Smooth muscle cell (in vitro differentiated cells): ENCODE results near the gene AIM2. TPM values are rescaled to one million over a fixed set of nuclear protein-coding genes. Genes with fewer than 3 reads are reported as not detected.
A peak's percentile ranks its signal among the peaks of the same experiment; 100 is the strongest.

Experiments
- DNase-seq: peaks from one replicate; lab custom pipeline; 2025; ENCODE audit not compliant: unreplicated experiment; lab: John Stamatoyannopoulos, UW
- H2AFZ ChIP-seq: fragments of 200-600 bp; sonication (generic); 2 replicates; pipeline ENCODE4 v1.6.0; 2016; ENCODE audit warnings: antibody characterized with exemption, low read depth, mild to moderate bottlenecking
- H3F3A ChIP-seq: fragments of 200-600 bp; sonication (generic); 2 replicates; pipeline ENCODE4 v1.6.0; 2017; ENCODE audit warnings: antibody characterized with exemption, low read depth
- H3K27ac ChIP-seq: fragments of 200-600 bp; sonication (generic); 2 replicates; pipeline ENCODE4 v1.5.1; 2016; ENCODE audit warnings: low read depth, mild to moderate bottlenecking
- H3K27me3 ChIP-seq: fragments of 200-600 bp; sonication (generic); 2 replicates; pipeline ENCODE4 v1.6.1; 2016; ENCODE audit warnings: low read depth, mild to moderate bottlenecking
- H3K36me3 ChIP-seq: fragments of 200-600 bp; sonication (generic); 2 replicates; pipeline ENCODE4 v1.5.1; 2016; ENCODE audit warnings: low read depth
- H3K4me1 ChIP-seq: fragments of 200-600 bp; sonication (generic); 2 replicates; pipeline ENCODE4 v1.5.1; 2016; ENCODE audit warnings: low read depth
- H3K4me2 ChIP-seq: fragments of 200-600 bp; sonication (generic); 2 replicates; pipeline ENCODE4 v1.6.0; 2016; ENCODE audit warnings: mild to moderate bottlenecking
- H3K4me3 ChIP-seq: fragments of 200-600 bp; sonication (generic); 2 replicates; pipeline ENCODE4 v1.5.1; 2016; ENCODE audit warnings: mild to moderate bottlenecking
- H3K79me2 ChIP-seq: fragments of 200-600 bp; sonication (generic); 2 replicates; pipeline ENCODE4 v1.6.0; 2016; ENCODE audit warnings: low read depth, mild to moderate bottlenecking
- H3K9ac ChIP-seq: fragments of 200-600 bp; sonication (generic); 2 replicates; pipeline ENCODE4 v1.6.0; 2016; ENCODE audit warnings: low read depth
- H3K9me3 ChIP-seq: fragments of 200-600 bp; sonication (generic); replicated peaks from 2 replicates; pipeline ENCODE4 v1.5.1; 2016; ENCODE audit warnings: low read depth
- H4K20me1 ChIP-seq: fragments of 200-600 bp; sonication (generic); 2 replicates; pipeline ENCODE4 v1.6.0; 2016; ENCODE audit warnings: low read depth
- WGBS: methylation state at CpG from one replicate; pipeline ENCODE4 v1.1.7; 2016; ENCODE audit warnings: low lambda C conversion rate; 5-methylcytosine and 5-hydroxymethylcytosine counted together
- polyA plus RNA-seq: library from polyadenylated mRNA; unstranded; fragments of >200 nt; fragmentation: Nextera tagmentation; extraction: Ambion mirVana; gene quantifications from 2 replicates; pipeline ENCODE4 v1.2.1, GENCODE V29; 2016
- total RNA-seq: library from RNA; depleted of rRNA; stranded (reverse); fragments of >200 nt; gene quantifications from 2 replicates; pipeline ENCODE4 v1.2.3, GENCODE V29; 2014
- TF ChIP-seq, protein P1 (sequence below): fragments of 200-600 bp; sonication (generic); IDR thresholded peaks from 2 replicates; pipeline ENCODE4 v1.5.1; 2017; ENCODE audit warnings: borderline replicate concordance, mild to moderate bottlenecking, antibody characterized with exemption; ENCODE audit not compliant: insufficient read depth, poor library complexity, severe bottlenecking

AIM2 gene
- total and polyA plus RNA-seq, 2 experiments from 2014 or later: 0.87 to 1.2 TPM

DNA sequence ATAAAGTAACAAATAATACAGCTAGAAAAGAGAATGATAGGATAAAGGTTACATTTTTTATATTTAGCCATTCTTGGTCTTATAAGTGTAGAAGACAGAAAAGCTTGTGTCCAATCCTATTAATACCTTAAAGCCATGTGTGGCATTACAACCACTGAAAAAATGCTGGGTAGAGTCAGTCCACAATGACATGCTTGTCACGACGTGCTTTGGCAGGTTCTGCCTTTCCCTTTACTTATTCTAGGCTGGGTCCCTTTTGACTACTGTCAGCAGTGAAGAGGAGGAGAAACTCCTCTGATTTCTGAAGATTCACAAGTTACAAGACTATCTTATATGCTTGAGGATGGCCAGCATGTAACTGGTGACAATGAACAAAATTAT, 14.6 kb upstream of the AIM2 start:
- peak overlapping the region; percentile 27 for H3K4me2 ChIP-seq
- H3K4me3 ChIP-seq: no peak overlapping the region
- H3F3A ChIP-seq: peaks cover 9% of the 10 kb centered on the region
- WGBS: 55% methylated on average over 2 of the region's 2 CpGs
- no peaks in the 10 kb centered on the region for H4K20me1 ChIP-seq
- DNase-seq: no peak
- H3K27ac ChIP-seq: peak overlapping the region; percentile 81
- TF ChIP-seq, protein P1, sequence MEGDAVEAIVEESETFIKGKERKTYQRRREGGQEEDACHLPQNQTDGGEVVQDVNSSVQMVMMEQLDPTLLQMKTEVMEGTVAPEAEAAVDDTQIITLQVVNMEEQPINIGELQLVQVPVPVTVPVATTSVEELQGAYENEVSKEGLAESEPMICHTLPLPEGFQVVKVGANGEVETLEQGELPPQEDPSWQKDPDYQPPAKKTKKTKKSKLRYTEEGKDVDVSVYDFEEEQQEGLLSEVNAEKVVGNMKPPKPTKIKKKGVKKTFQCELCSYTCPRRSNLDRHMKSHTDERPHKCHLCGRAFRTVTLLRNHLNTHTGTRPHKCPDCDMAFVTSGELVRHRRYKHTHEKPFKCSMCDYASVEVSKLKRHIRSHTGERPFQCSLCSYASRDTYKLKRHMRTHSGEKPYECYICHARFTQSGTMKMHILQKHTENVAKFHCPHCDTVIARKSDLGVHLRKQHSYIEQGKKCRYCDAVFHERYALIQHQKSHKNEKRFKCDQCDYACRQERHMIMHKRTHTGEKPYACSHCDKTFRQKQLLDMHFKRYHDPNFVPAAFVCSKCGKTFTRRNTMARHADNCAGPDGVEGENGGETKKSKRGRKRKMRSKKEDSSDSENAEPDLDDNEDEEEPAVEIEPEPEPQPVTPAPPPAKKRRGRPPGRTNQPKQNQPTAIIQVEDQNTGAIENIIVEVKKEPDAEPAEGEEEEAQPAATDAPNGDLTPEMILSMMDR: no peak
- no peaks in the 10 kb centered on the region for H3K79me2 ChIP-seq
- H3K9ac ChIP-seq: no peak overlapping the region
- no peaks in the 10 kb centered on the region for H3K36me3 ChIP-seq
- H3K9me3 ChIP-seq: no peaks in the 10 kb centered on the region
- no peaks in the 10 kb centered on the region for H3K27me3 ChIP-seq
- H3K4me1 ChIP-seq: no peaks in the 10 kb centered on the region
- H2AFZ ChIP-seq: no peak overlapping the region

DNA sequence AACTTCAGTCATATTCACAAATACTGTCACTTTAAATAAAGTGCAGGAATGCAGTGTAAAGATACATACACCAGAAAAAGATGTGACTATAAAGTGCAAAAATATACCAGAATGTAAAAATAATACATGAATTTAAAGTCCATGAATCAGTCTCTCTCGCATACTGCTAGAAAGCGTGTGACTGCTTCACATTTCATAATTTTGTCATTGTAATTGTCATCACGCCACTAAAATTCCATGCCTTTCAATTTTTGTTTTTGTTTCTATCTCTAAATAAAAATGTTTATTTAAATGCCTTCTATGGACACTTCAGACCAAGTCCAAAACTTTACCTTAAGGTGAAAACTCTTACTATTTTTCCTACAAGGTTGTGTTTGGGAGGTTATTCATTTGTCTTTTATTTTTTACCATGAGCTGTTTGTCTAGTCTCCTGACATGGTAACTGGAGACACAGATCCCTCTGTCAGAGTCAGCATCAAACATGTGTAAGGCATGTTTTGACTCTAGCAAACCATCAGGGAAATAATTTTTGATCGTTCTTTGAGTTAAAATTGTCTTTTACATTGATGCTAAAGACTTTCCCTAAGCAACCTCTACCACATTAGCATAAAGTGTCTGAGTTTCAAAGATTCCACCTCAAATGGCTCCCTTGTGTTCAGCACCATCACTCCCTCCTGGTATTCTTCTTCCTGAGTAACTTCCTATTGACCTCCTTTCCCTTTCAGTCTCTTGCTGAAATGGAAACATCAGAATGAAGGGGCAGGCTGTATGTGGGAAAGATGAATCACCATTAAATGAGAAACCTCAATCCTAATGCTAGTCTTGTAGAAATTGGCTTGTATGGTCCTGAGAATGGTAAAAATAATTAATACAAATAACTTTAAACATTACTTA, 14.0 kb upstream of the AIM2 start:
- H3K27ac ChIP-seq: peak overlapping the region; percentile 81
- H3K36me3 ChIP-seq: no peaks in the 10 kb centered on the region
- H3K4me2 ChIP-seq: peak overlapping the region; percentile 27
- H3K27me3 ChIP-seq: no peaks in the 10 kb centered on the region
- H2AFZ ChIP-seq: no peak overlapping the region
- H3K4me3 ChIP-seq: no peak overlapping the region
- TF ChIP-seq, protein P1: no peak
- no peaks in the 10 kb centered on the region for H3K79me2 ChIP-seq
- peaks cover 9% of the 10 kb centered on the region for H3F3A ChIP-seq
- no peak overlapping the region for H3K9ac ChIP-seq
- no peaks in the 10 kb centered on the region for H3K9me3 ChIP-seq
- 89% methylated on average over 4 of the region's 4 CpGs for WGBS
- no peaks in the 10 kb centered on the region for H3K4me1 ChIP-seq
- no peak for DNase-seq
- no peaks in the 10 kb centered on the region for H4K20me1 ChIP-seq

DNA sequence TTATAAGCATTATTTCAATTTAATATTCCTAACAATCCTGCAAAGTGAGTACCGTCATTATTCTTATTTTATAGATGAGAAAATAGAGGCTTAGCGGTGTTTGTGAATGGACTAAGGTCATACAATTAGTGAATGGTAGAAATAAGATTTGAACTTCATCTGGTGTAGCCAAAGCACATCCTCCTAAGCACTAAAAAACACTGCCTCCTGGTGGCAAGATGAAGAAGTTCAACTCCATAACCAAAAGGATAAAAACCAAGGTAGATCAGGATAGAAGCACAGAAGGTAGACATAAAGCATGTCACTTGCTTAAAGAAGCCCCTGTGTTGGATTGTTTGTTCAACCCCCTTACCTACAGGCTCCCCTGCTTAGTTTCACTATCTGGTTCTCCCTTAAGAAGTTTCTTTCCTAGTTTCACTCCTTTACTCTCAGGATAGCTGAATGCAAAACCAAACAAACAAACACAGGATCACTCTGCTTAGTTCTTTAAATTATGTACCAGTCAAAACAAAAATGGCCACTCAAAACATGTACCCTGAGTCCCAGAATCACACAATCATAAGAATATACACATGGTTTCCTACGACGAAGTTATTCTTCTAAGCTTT, 12.7 kb upstream of the AIM2 start:
- DNase-seq: no peak
- TF ChIP-seq, protein P1: peak; percentile 51
- H3K4me1 ChIP-seq: no peaks in the 10 kb centered on the region
- H3K36me3 ChIP-seq: no peaks in the 10 kb centered on the region
- H3K79me2 ChIP-seq: no peaks in the 10 kb centered on the region
- H4K20me1 ChIP-seq: no peaks in the 10 kb centered on the region
- no peaks in the 10 kb centered on the region for H3K27me3 ChIP-seq
- peaks cover 9% of the 10 kb centered on the region for H3F3A ChIP-seq
- H3K9me3 ChIP-seq: no peaks in the 10 kb centered on the region
- no peak overlapping the region for H3K9ac ChIP-seq
- no peak overlapping the region for H2AFZ ChIP-seq
- no peak overlapping the region for H3K4me2 ChIP-seq
- no peak overlapping the region for H3K27ac ChIP-seq
- WGBS: 80% methylated on average over 4 of the region's 4 CpGs
- H3K4me3 ChIP-seq: no peak overlapping the region
